ENCODE measurements around the gene MORN5. TPM values are rescaled to one million over a fixed set of nuclear protein-coding genes. Genes with fewer than 3 reads are reported as not detected.

Gene MORN5
- total RNA-seq, 1 donor from 2014 or later, result not detected

DNA sequence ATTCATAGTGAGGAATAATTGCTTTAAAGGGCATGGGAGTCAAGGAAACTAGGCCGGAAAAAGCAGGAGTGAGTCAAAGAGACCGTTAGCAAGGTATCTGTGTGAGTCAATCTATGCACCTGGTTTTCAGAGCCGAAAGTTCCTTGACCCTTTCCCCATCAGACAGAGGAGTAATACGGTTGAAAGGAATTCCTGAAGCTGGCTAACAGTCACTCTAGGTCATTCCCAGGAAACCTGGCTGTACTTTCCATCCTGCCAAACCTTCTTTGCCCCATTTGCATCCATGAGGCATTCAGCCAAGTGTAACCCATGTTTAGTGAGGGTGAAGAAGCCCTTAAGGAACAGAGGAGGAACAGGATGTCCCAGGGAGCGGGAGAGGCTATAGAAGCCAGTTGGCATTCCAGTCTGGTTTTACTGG lies 88.7 kb downstream of the MORN5 start:
- Mint-ChIP-seq H3K4me3 (no peak overlapping the region), H3K4me1 (no peaks in the 10 kb centered on the region), H3K9me3 (no peaks in the 10 kb centered on the region), H3K27me3 (no peaks in the 10 kb centered on the region), H3K27ac (no peak overlapping the region), H3K36me3 (ENCODE audit: low read depth) (peaks cover 77% of the 10 kb centered on the region)
- TF ChIP-seq, protein P1, sequence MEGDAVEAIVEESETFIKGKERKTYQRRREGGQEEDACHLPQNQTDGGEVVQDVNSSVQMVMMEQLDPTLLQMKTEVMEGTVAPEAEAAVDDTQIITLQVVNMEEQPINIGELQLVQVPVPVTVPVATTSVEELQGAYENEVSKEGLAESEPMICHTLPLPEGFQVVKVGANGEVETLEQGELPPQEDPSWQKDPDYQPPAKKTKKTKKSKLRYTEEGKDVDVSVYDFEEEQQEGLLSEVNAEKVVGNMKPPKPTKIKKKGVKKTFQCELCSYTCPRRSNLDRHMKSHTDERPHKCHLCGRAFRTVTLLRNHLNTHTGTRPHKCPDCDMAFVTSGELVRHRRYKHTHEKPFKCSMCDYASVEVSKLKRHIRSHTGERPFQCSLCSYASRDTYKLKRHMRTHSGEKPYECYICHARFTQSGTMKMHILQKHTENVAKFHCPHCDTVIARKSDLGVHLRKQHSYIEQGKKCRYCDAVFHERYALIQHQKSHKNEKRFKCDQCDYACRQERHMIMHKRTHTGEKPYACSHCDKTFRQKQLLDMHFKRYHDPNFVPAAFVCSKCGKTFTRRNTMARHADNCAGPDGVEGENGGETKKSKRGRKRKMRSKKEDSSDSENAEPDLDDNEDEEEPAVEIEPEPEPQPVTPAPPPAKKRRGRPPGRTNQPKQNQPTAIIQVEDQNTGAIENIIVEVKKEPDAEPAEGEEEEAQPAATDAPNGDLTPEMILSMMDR (IDR thresholded peaks at IDR 0.05), result no peak
- DNase-seq (no peak), ATAC-seq (ENCODE audit: low read depth) (no peak)
- intact Hi-C loops (cut with micrococcal nuclease), result no loop called here
- ChIA-PET CTCF (interaction anchor here (0.9 kb wide), 1 partner anchor 16 kb away, joined by 3 read pairs; no protein-coding TSS in a partner anchor), POLR2A (no interaction called here)

Other genes with a start within 250 kb of the MORN5 start
- 3.6 and 4.7 TPM in 2 replicates for gene TTLL11, start 66.6 kb upstream of the MORN5 start, total RNA-seq
- gene NDUFA8, start 129 bp upstream of the MORN5 start, total RNA-seq, result 21.1 and 21.2 TPM in 2 replicates
- gene LHX6, start 69.0 kb downstream of the MORN5 start, total RNA-seq, result not detected in 2 replicates
- 14.2 and 15.3 TPM in 2 replicates for gene RBM18, start 104.9 kb downstream of the MORN5 start, total RNA-seq
- gene MRRF, start 105.0 kb downstream of the MORN5 start, total RNA-seq, result 55.2 and 60.6 TPM in 2 replicates
- gene PTGS1, start 211.1 kb downstream of the MORN5 start, total RNA-seq, result 8.9 and 9.4 TPM in 2 replicates

All from activated B cell treated with CpG ODN at 0.5 μM for 24 hours (primary cell).